H1 (cell line): ENCODE results near the gene NANOS3. TPM values are rescaled to one million over a fixed set of nuclear protein-coding genes. Genes with fewer than 3 reads are reported as not detected.

ENCODE experiments used
- CTCF ChIA-PET: fragments of 300-600 bp; sonication (Branson Sonifier 250); formaldehyde crosslinking; loops from one replicate; lab custom pipeline; 2021; ENCODE audit not compliant: partially characterized antibody; lab: Charles Lee
- POLR2A ChIA-PET: fragments of 300-600 bp; sonication (Branson Sonifier 250); formaldehyde crosslinking; loops from one replicate; lab custom pipeline; 2021; ENCODE audit warnings: inconsistent platforms; ENCODE audit not compliant: partially characterized antibody; lab: Charles Lee
- DNase-seq, 2 experiments: peaks; one replicate each; pipeline versions ENCODE4 v3.0.0 to v3.0.0-alpha.2; 2010 to 2022; ENCODE audit warnings: low spot score in 2 of 2, low read depth in 1 of 2, mixed read lengths in 1 of 2
- FAIRE-seq: peaks from 2 replicates; lab custom pipeline; 2011; peaks lifted over from hg19 to GRCh38; lab: Jason Lieb, UNC
- H2AFZ ChIP-seq: 2 replicates; pipeline ENCODE4 v1.8.1; 2012; ENCODE audit warnings: low read length, inconsistent platforms
- H2AK5ac ChIP-seq: 2 replicates; pipeline ENCODE4 v1.6.1; 2013; ENCODE audit warnings: low read depth, low read length
- H2BK120ac ChIP-seq: replicated peaks from 2 replicates; pipeline ENCODE3; 2013; ENCODE audit warnings: low read depth, low read length, inconsistent platforms
- H2BK12ac ChIP-seq: 2 replicates; pipeline ENCODE4 v1.6.1; 2013; ENCODE audit warnings: low read depth, low read length
- H2BK15ac ChIP-seq: 2 replicates; pipeline ENCODE4 v1.6.1; 2013; ENCODE audit warnings: low read length
- H2BK20ac ChIP-seq: 2 replicates; pipeline ENCODE4 v1.6.1; 2013; ENCODE audit warnings: low read length
- H2BK5ac ChIP-seq: 2 replicates; pipeline ENCODE4 v1.6.1; 2013; ENCODE audit warnings: low read depth, low read length
- H3K14ac ChIP-seq: 2 replicates; pipeline ENCODE4 v1.6.1; 2013; ENCODE audit warnings: inconsistent platforms; ENCODE audit not compliant: insufficient read length
- H3K18ac ChIP-seq: 2 replicates; pipeline ENCODE4 v1.6.1; 2013; ENCODE audit warnings: low read length; ENCODE audit errors: extremely low read depth
- H3K23ac ChIP-seq: 2 replicates; pipeline ENCODE4 v1.6.1; 2013; ENCODE audit warnings: inconsistent platforms; ENCODE audit not compliant: insufficient read length
- H3K23me2 ChIP-seq: 2 replicates; pipeline ENCODE4 v1.6.1; 2013; ENCODE audit warnings: low read depth, low read length
- H3K27ac ChIP-seq: 2 replicates; pipeline ENCODE4 v1.6.1; 2011; ENCODE audit warnings: low read depth, low read length, inconsistent platforms
- H3K27me3 ChIP-seq, 4 experiments: replicated peaks in 1 of 4; 1 replicate in 1 of 4; 2 replicates in 3 of 4; pipeline versions ENCODE4 v1.6.1 to v1.8.1; 2011 to 2013; ENCODE audit warnings: low read length in 3 of 4, mild to moderate bottlenecking in 3 of 4, inconsistent platforms in 2 of 4, mixed read lengths in 2 of 4, moderate library complexity in 1 of 4; ENCODE audit not compliant: control insufficient read depth in 3 of 4, insufficient read depth in 3 of 4; ENCODE audit errors: extremely low read depth in 1 of 4
- H3K36me3 ChIP-seq, 4 experiments: 2 replicates each; pipeline versions ENCODE4 v1.6.1 to v1.8.1; 2011 to 2013; ENCODE audit warnings: mild to moderate bottlenecking in 4 of 4, low read length in 3 of 4, moderate library complexity in 2 of 4, control low read depth in 1 of 4, inconsistent platforms in 1 of 4; ENCODE audit not compliant: insufficient read depth in 4 of 4, control insufficient read depth in 2 of 4
- H3K4ac ChIP-seq: replicated peaks from 2 replicates; pipeline ENCODE3; 2013; ENCODE audit warnings: low read length, low read depth, mixed read lengths, inconsistent platforms; ENCODE audit not compliant: insufficient read length
- H3K4me1 ChIP-seq, 4 experiments: replicated peaks in 1 of 4; 1 replicate in 1 of 4; 2 replicates in 3 of 4; pipeline versions ENCODE4 v1.6.1 to v1.8.1; 2011 to 2013; ENCODE audit warnings: low read length in 3 of 4, inconsistent platforms in 2 of 4, mixed read lengths in 1 of 4; ENCODE audit not compliant: insufficient read depth in 4 of 4, control insufficient read depth in 3 of 4
- H3K4me2 ChIP-seq, 2 experiments: 2 replicates each; pipeline versions ENCODE4 v1.6.1 to v1.8.1; 2011 to 2013; ENCODE audit warnings: low read depth in 2 of 2, low read length in 2 of 2, control low read depth in 1 of 2, inconsistent platforms in 1 of 2, mild to moderate bottlenecking in 1 of 2; ENCODE audit not compliant: insufficient read depth in 1 of 2
- H3K4me3 ChIP-seq, 4 experiments: fragments of 200-600, 300-600 bp in 1 of 4; sonication (generic), shearing (Covaris generic), sonication (Bioruptor Twin) in 1 of 4; 2 replicates each; pipeline versions ENCODE4 v1.5.1 to v1.8.1; 2011 to 2016; ENCODE audit warnings: low read length in 4 of 4, low read depth in 3 of 4, control low read depth in 2 of 4, inconsistent platforms in 2 of 4, mild to moderate bottlenecking in 2 of 4, mixed read lengths in 1 of 4, moderate library complexity in 1 of 4; ENCODE audit not compliant: insufficient read depth in 2 of 4; ENCODE audit errors: extremely low read depth in 1 of 4
- H3K56ac ChIP-seq: replicated peaks from 2 replicates; pipeline ENCODE3; 2013; ENCODE audit warnings: low read depth, mild to moderate bottlenecking, mixed read lengths, low read length, inconsistent platforms; ENCODE audit not compliant: insufficient read length
- H3K79me1 ChIP-seq: 2 replicates; pipeline ENCODE4 v1.6.1; 2013; ENCODE audit warnings: low read depth, low read length, control low read depth
- H3K79me2 ChIP-seq, 2 experiments: 2 replicates each; pipeline versions ENCODE4 v1.6.1 to v1.8.1; 2012 to 2013; ENCODE audit warnings: low read length in 2 of 2, mild to moderate bottlenecking in 2 of 2, inconsistent platforms in 1 of 2; ENCODE audit not compliant: insufficient read depth in 2 of 2, control insufficient read depth in 1 of 2
- H3K9ac ChIP-seq, 4 experiments: replicated peaks in 1 of 4; 1 replicate in 1 of 4; 2 replicates in 3 of 4; pipeline versions ENCODE4 v1.6.1 to v1.8.1; 2011 to 2013; ENCODE audit warnings: low read depth in 3 of 4, low read length in 3 of 4, control low read depth in 2 of 4, mild to moderate bottlenecking in 2 of 4, moderate library complexity in 2 of 4, inconsistent platforms in 1 of 4; ENCODE audit errors: extremely low read depth in 1 of 4
- H3K9me3 ChIP-seq, 2 experiments: 2 replicates each; pipeline versions ENCODE4 v1.6.1 to v1.8.1; 2012 to 2013; ENCODE audit warnings: mild to moderate bottlenecking in 2 of 2, moderate library complexity in 2 of 2, control low read depth in 1 of 2, inconsistent platforms in 1 of 2, low read depth in 1 of 2, low read length in 1 of 2, mixed read lengths in 1 of 2; ENCODE audit not compliant: insufficient read depth in 2 of 2
- H4K20me1 ChIP-seq, 2 experiments: replicated peaks in 1 of 2; 2 replicates each; pipeline versions ENCODE3 to v1.8.1; 2011 to 2013; ENCODE audit warnings: inconsistent platforms in 2 of 2, low read length in 2 of 2, mild to moderate bottlenecking in 1 of 2; ENCODE audit not compliant: insufficient read depth in 2 of 2, control insufficient read depth in 1 of 2
- H4K5ac ChIP-seq: 2 replicates; pipeline ENCODE4 v1.6.1; 2013; ENCODE audit warnings: low read length, low read depth, mixed read lengths, inconsistent platforms; ENCODE audit not compliant: insufficient read length
- H4K8ac ChIP-seq: 2 replicates; pipeline ENCODE4 v1.8.0; 2013; ENCODE audit warnings: mild to moderate bottlenecking, moderate library complexity, low read length, inconsistent platforms; ENCODE audit not compliant: insufficient read depth; ENCODE audit errors: extremely low read depth
- H4K91ac ChIP-seq: replicated peaks from 2 replicates; pipeline ENCODE3; 2013; ENCODE audit warnings: low read length, mixed read lengths, inconsistent platforms; ENCODE audit not compliant: insufficient read length
- WGBS, 2 experiments: shearing (Covaris generic) in 1 of 2; methylation state at CpG; one replicate each; pipeline versions ENCODE4 v1.1.6 to v1.1.7; 2013 to 2015; ENCODE audit warnings: low lambda C conversion rate in 2 of 2, mixed read lengths in 2 of 2, inconsistent platforms in 1 of 2, low coverage in 1 of 2, missing lambda C conversion rate in 1 of 2; ENCODE audit not compliant: insufficient replicate concordance in 2 of 2, insufficient coverage in 1 of 2, insufficient read length in 1 of 2; ENCODE audit errors: extremely low coverage in 1 of 2, missing lambda C conversion rate in 1 of 2; 5-methylcytosine and 5-hydroxymethylcytosine counted together
- polyA plus RNA-seq, 7 experiments: library from polyadenylated mRNA; depleted of rRNA in 3 of 7; stranded (reverse) in 5 of 7; unstranded in 2 of 7; fragments of >200 nt in 5 of 7; fragments of 200-250 nt in 2 of 7; gene quantifications; 1 replicate in 5 of 7; 2 replicates in 1 of 7; 4 replicates in 1 of 7; pipeline versions ENCODE4 v1.2.1 to v1.2.3, GENCODE V29; 2011 to 2013; ENCODE audit warnings: missing spikeins in 2 of 7, mixed read lengths in 2 of 7
- total RNA-seq: library from RNA; stranded (reverse); fragmentation: NEBNext Ultra II Directional; extraction: Animal tissue kit (Norgen Biotek cat#: 25700); gene quantifications from 2 replicates; pipeline ENCODE4 v1.2.1, GENCODE V29; 2021

Gene NANOS3
- total and polyA plus RNA-seq, 2 of the 8 experiments (the other 6 are each of a cell fraction or from before 2014, with no cell fraction given): 0.62 TPM; not detected in 1

DNA sequence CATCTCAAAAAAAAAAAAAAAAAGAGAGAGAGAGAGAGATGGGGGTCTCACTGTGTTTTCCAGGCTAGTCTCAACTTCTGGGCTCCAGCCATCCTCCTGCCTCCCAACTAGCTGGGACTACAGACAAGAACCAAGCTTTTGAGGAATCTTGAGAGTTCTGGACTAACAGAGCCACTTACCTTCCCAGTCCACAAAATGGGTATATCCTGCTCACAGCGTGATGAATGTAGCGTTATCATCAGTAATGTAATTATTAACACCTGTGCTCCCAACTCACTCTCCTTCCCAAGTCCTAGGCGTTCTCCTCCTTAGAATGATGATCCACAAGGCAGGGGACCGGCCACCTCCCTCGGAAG is 4.6 kb upstream of the NANOS3 start:
- POLR2A ChIA-PET: interaction anchor here (0.9 to 1.9 kb wide), 6 partner anchors 9 to 78 kb away, joined by 3 to 5 read pairs (median 4); partner anchors contain the start of gene ZSWIM4
- no peak overlapping the region for H3K27ac ChIP-seq
- FAIRE-seq: no peak

More for the DNA sequence above, 4.6 kb upstream of the NANOS3 start:
- Histone ChIP-seq H3K56ac (no peak overlapping the region), H3K4ac (no peak overlapping the region), H3K79me2 (no peaks in the 10 kb centered on the region), H2BK5ac (no peak overlapping the region), H2BK15ac (no peak overlapping the region), H2BK120ac (no peak overlapping the region), H3K79me1 (no peaks in the 10 kb centered on the region), H4K8ac (0 out of 2 replicates have a peak overlapping the region, but pooled peaks have one; percentile 25), H2BK20ac (no peak overlapping the region), H3K23me2 (no peaks in the 10 kb centered on the region), H3K4me3 (peak overlapping the region in 1 of 4 experiments; percentile 49; a peak in 2 of 8 replicates), H2AK5ac (no peak overlapping the region), H3K4me1 (no peaks in the 10 kb centered on the region; a peak in 2 of 7 replicates), H2AFZ (no peak overlapping the region), H3K14ac (no peak overlapping the region), H3K4me2 (peak overlapping the region in 1 of 2 experiments; percentile 52; a peak in 1 of 4 replicates), H3K18ac (no peak overlapping the region), H3K9me3 (no peaks in the 10 kb centered on the region), H4K5ac (no peak overlapping the region), H3K23ac (no peak overlapping the region), H3K27me3 (peaks cover 36 to 91% (median 71%) of the 10 kb centered on the region in 4 experiments), H3K36me3 (no peaks in the 10 kb centered on the region), H2BK12ac (no peak overlapping the region), H3K9ac (no peak overlapping the region), H4K20me1 (peaks cover 0 to 12% of the 10 kb centered on the region in 2 experiments), H4K91ac (no peak overlapping the region)
- CTCF ChIA-PET: interaction anchor here (0.7 to 2.0 kb wide), 10 partner anchors 9 to 176 kb away, joined by 3 to 13 read pairs (median 4); no protein-coding TSS in a partner anchor
- DNase-seq: no peak
- WGBS, 2 experiments: 33% methylated on average over 5 of the region's 5 CpGs; no CpG with 5 or more reads in 1 of the 2 experiments
